K562 (cell line): Measurements from ENCODE around the gene THAP6. TPM values are rescaled to one million over a fixed set of nuclear protein-coding genes. Genes with fewer than 3 reads are reported as not detected.

Experiments
- CBX2 ChIP-seq: fragments of 200-600 bp; sonication (generic); IDR thresholded peaks from one replicate; pipeline ENCODE4 v1.6.1; 2012; ENCODE audit warnings: mild to moderate bottlenecking, low read length, inconsistent platforms; ENCODE audit not compliant: insufficient read depth, poor library complexity, severe bottlenecking
- CUX1 ChIP-seq: fragments of 200-800 bp; sonication (Bioruptor generic); IDR thresholded peaks from 2 replicates; pipeline ENCODE4 v1.6.1; 2016; ENCODE audit warnings: missing genetic modification characterization, missing compliant biosample characterization
- ELK1 ChIP-seq: sonication (generic); formaldehyde crosslinking; IDR thresholded peaks from 2 replicates; pipeline ENCODE4 v1.8.1; 2022; ENCODE audit warnings: missing genetic modification reagents
- EZH2 ChIP-seq: IDR thresholded peaks from 2 replicates; pipeline ENCODE4 v1.6.1; 2012; ENCODE audit warnings: low read depth, mild to moderate bottlenecking, inconsistent platforms, low read length, borderline replicate concordance
- FOXP4 ChIP-seq: sonication (generic); formaldehyde crosslinking; IDR thresholded peaks from 2 replicates; pipeline ENCODE4 v1.8.0; 2022; ENCODE audit warnings: mild to moderate bottlenecking, missing genetic modification reagents, borderline replicate concordance
- GABPA ChIP-seq: fragments of 200-800 bp; sonication (Bioruptor generic); conservative IDR thresholded peaks from 2 replicates; pipeline ENCODE4 v1.6.1; 2016; ENCODE audit warnings: low read depth, missing genetic modification characterization, missing compliant biosample characterization
- IRF9 ChIP-seq: fragments of 450-650 bp; IDR thresholded peaks from 2 replicates; pipeline ENCODE4 v1.6.1; 2016; ENCODE audit warnings: missing biosample characterization, missing genetic modification characterization
- JUND ChIP-seq, 2 experiments: IDR thresholded peaks; 2 replicates in 1 of 2; 3 replicates in 1 of 2; pipeline ENCODE4 v1.6.1; 2011; ENCODE audit warnings: borderline replicate concordance in 2 of 2, low read depth in 2 of 2, low read length in 2 of 2, improper control_type of control experiment in 1 of 2, missing biosample characterization in 1 of 2, missing genetic modification characterization in 1 of 2, missing genetic modification reagents in 1 of 2
- KLF1 ChIP-seq: fragments of 450-650 bp; IDR thresholded peaks from 2 replicates; pipeline ENCODE4 v1.6.1; 2016; ENCODE audit warnings: missing genetic modification characterization, missing compliant biosample characterization
- KLF6 ChIP-seq: fragments of 250-450 bp; sonication (Bioruptor Pico); IDR thresholded peaks from 2 replicates; pipeline ENCODE4 v1.4.0; 2020; ENCODE audit warnings: mild to moderate bottlenecking, moderate library complexity, borderline replicate concordance
- MEF2A ChIP-seq: IDR thresholded peaks from 2 replicates; pipeline ENCODE4 v1.6.1; 2011; ENCODE audit warnings: low read depth, mild to moderate bottlenecking, low read length, moderate library complexity; ENCODE audit not compliant: control insufficient read depth
- MEF2D ChIP-seq: conservative IDR thresholded peaks from 2 replicates; pipeline ENCODE4 v1.6.1; 2016; ENCODE audit warnings: low read depth, missing genetic modification characterization, missing compliant biosample characterization
- MXI1 ChIP-seq: IDR thresholded peaks from 2 replicates; pipeline ENCODE4 v1.6.1; 2011; ENCODE audit warnings: low read depth, mild to moderate bottlenecking, improper control_type of control experiment, low read length
- NELFE ChIP-seq: IDR thresholded peaks from 2 replicates; pipeline ENCODE4 v1.6.1; 2011; ENCODE audit warnings: mild to moderate bottlenecking; ENCODE audit not compliant: insufficient read depth, insufficient read length
- NUFIP1 ChIP-seq: fragments of 450-650 bp; IDR thresholded peaks from 2 replicates; pipeline ENCODE4 v1.6.1; 2018; ENCODE audit not compliant: partially characterized antibody
- TRIM28 ChIP-seq: fragments of 450-650 bp; IDR thresholded peaks from 2 replicates; pipeline ENCODE4 v1.6.1; 2017
- ZNF431 ChIP-seq: sonication (generic); formaldehyde crosslinking; IDR thresholded peaks from 2 replicates; pipeline ENCODE4 v1.8.0; 2022; ENCODE audit warnings: mild to moderate bottlenecking, missing genetic modification reagents
- ZNF644 ChIP-seq: fragments of 200-800 bp; sonication (Bioruptor generic); IDR thresholded peaks from 2 replicates; pipeline ENCODE4 v1.6.1; 2016; ENCODE audit warnings: low read depth, missing genetic modification characterization, missing compliant biosample characterization
- polyA plus RNA-seq, 8 experiments: library from polyadenylated mRNA; depleted of rRNA in 4 of 8; stranded (reverse) in 5 of 8; unstranded in 3 of 8; fragments of >200 nt; fragmentation: Nextera tagmentation in 2 of 8; fragmentation: Illumina TruSeq in 1 of 8; extraction: Ambion mirVana in 2 of 8; extraction: Trizol in 1 of 8; gene quantifications; 2 replicates each; pipeline versions ENCODE4 v1.2.1 to v1.2.3, GENCODE V29; 2011 to 2014; ENCODE audit warnings: inconsistent platforms in 1 of 8, missing spikeins in 1 of 8
- total RNA-seq, 7 experiments: library from RNA; depleted of rRNA in 6 of 7; stranded (reverse); fragments of >200 nt in 6 of 7; fragmentation: Illumina TruSeq in 2 of 7; extraction: Trizol in 2 of 7; gene quantifications; 2 replicates each; pipeline versions ENCODE4 v1.2.1 to v1.2.3, GENCODE V29; 2011 to 2021; ENCODE audit warnings: low replicate concordance in 1 of 7

Gene THAP6
- total and polyA plus RNA-seq, 9 of the 15 experiments (the other 6 are each of a cell fraction or from before 2014, with no cell fraction given) = 8.9 to 30.4 (median 17.3) TPM

GRCh38 chr4:75547647-75548387 lies 33.5 kb downstream of the THAP6 start (continued):
- TF ChIP-seq FOXP4 (CRISPR knock-in tag) = no peak
- no peak for TF ChIP-seq IRF9 (tag)
- TF ChIP-seq GABPA = no peak
- TF ChIP-seq CUX1 = no peak
- no peak for TF ChIP-seq KLF1 (tag)
- no peak for TF ChIP-seq NELFE
- no peak for TF ChIP-seq JUND (IDR thresholded peaks at IDR 0.05; ENCODE audit: borderline replicate concordance, low read depth, low read length)
- TF ChIP-seq JUND (tag; IDR thresholded peaks at IDR 0.05; ENCODE audit: borderline replicate concordance, low read depth, low read length) = no peak
- TF ChIP-seq ZNF431 (CRISPR knock-in tag) = no peak
- TF ChIP-seq NUFIP1 = no peak
- no peak for TF ChIP-seq KLF6 (CRISPR knock-in tag)
- no peak for TF ChIP-seq TRIM28
- TF ChIP-seq MEF2D (tag) = no peak
- TF ChIP-seq EZH2 = no peak
- no peak for TF ChIP-seq MXI1
- no peak for TF ChIP-seq CBX2
- no peak for TF ChIP-seq ELK1 (CRISPR knock-in tag)
- no peak for TF ChIP-seq ZNF644 (tag)
- no peak for TF ChIP-seq MEF2A
